ENCODE data around the gene PI4KA. TPM values are rescaled to one million over a fixed set of nuclear protein-coding genes. Genes with fewer than 3 reads are reported as not detected.

The PI4KA gene
- total RNA-seq, 1 experiment from 2014 or later = 65.8 TPM

GRCh38 chr22:20819471-20819870, 39.1 kb downstream of the PI4KA start:
- no peaks in the 10 kb centered on the region for H3K79me1 ChIP-seq (ENCODE audit: insufficient read depth, low read depth, low read length, poor library complexity, severe bottlenecking)
- H3K23me2 ChIP-seq (ENCODE audit: insufficient read length, low read depth, low read length, poor library complexity, severe bottlenecking) = no peaks in the 10 kb centered on the region
- no peak overlapping the region for H2BK5ac ChIP-seq (ENCODE audit: insufficient read length, low read length)
- H3K4ac ChIP-seq (ENCODE audit: low read depth, low read length) = no peak overlapping the region
- H3K18ac ChIP-seq (ENCODE audit: insufficient read length, low read depth, low read length) = no peak overlapping the region
- Mint-ChIP-seq H3K4me3 (no peak overlapping the region), H3K27ac (no peak overlapping the region; a peak in 1 of 7 replicates), H3K4me1 (no peaks in the 10 kb centered on the region), H3K27me3 (ENCODE audit: low read depth) (no peaks in the 10 kb centered on the region), H3K9me3 (no peaks in the 10 kb centered on the region), H3K36me3 (ENCODE audit: insufficient read depth in 1 of 3, low read depth in 3 of 3) (peaks cover 0 to 37% (median under 1%) of the 10 kb centered on the region in 3 experiments; a peak in 2 of 7 replicates)
- no peak overlapping the region for H3K23ac ChIP-seq (ENCODE audit: insufficient read length, low read depth, low read length)
- H3K79me2 ChIP-seq (ENCODE audit: insufficient read depth, low read length) = no peaks in the 10 kb centered on the region
- no peak overlapping the region for H4K5ac ChIP-seq (ENCODE audit: insufficient read length, low read depth, low read length)
- H3K9ac ChIP-seq (ENCODE audit: extremely low read depth, insufficient read length, low read length) = no peak overlapping the region
- no peak overlapping the region for H2BK12ac ChIP-seq (ENCODE audit: insufficient read length, low read depth, low read length)
- H4K20me1 ChIP-seq (ENCODE audit: control insufficient read depth, insufficient read depth, insufficient read length) = no peaks in the 10 kb centered on the region
- no peak overlapping the region for H4K91ac ChIP-seq (ENCODE audit: insufficient read length, low read depth, low read length)
- H2AK5ac ChIP-seq (ENCODE audit: insufficient read length, low read length) = no peak overlapping the region
- no peak overlapping the region for H3T11ph ChIP-seq (ENCODE audit: low read length)
- H4K8ac ChIP-seq (replicated peaks; ENCODE audit: insufficient read length, low read depth, low read length) = no peak overlapping the region
- no peak overlapping the region for H2BK20ac ChIP-seq (ENCODE audit: low read depth, low read length, poor library complexity, severe bottlenecking)
- H3K56ac ChIP-seq (ENCODE audit: insufficient read length, low read depth, low read length) = no peak overlapping the region
- no peak overlapping the region for H3K4me2 ChIP-seq (ENCODE audit: insufficient read depth, insufficient read length, low read length)
- no peak overlapping the region for H2AFZ ChIP-seq (ENCODE audit: low read length)
- H3K27me3 ChIP-seq (ENCODE audit: insufficient read depth, low read length) = no peaks in the 10 kb centered on the region
- no peak overlapping the region for H2BK120ac ChIP-seq (ENCODE audit: low read depth, low read length, poor library complexity, severe bottlenecking)
- H3K4me1 ChIP-seq (ENCODE audit: insufficient read depth, low read length) = no peaks in the 10 kb centered on the region
- no peak overlapping the region for H3K14ac ChIP-seq (ENCODE audit: insufficient read depth, low read length)
- DNase-seq = no peak
- no peak for TF ChIP-seq CTCF (conservative IDR thresholded peaks at IDR 0.05)
- no peak overlapping the region for H3K27ac ChIP-seq (ENCODE audit: insufficient read length, low read depth, low read length)
- no CpG with 5 or more reads among the region's 9 CpGs for WGBS (ENCODE audit: extremely low coverage, insufficient read length, low lambda C conversion rate)
- no peaks in the 10 kb centered on the region for H3K9me3 ChIP-seq (ENCODE audit: control insufficient read depth, low read depth, low read length)
- no peak overlapping the region for H2BK15ac ChIP-seq (ENCODE audit: low read depth, low read length)
